ENCODE results near the gene ASB11. TPM values are rescaled to one million over a fixed set of nuclear protein-coding genes. Genes with fewer than 3 reads are reported as not detected.

ASB11 gene
- total RNA-seq, 1 donor from 2014 or later: not detected

GRCh38 chrX:15336023-15336413, 20.6 kb upstream of the ASB11 start:
- H3K4me3 Mint-ChIP-seq (ENCODE audit: low read depth): peak overlapping the region; percentile 95
- no peaks in the 10 kb centered on the region for H3K9me3 Mint-ChIP-seq (ENCODE audit: low read depth)
- H3K4me1 Mint-ChIP-seq (ENCODE audit: low read depth): peaks cover 5% of the 10 kb centered on the region
- DNase-seq (ENCODE audit: low spot score, unreplicated experiment): no peak
- no peak for TF ChIP-seq CTCF (IDR thresholded peaks at IDR 0.05; ENCODE audit: unreplicated experiment)
- peak overlapping the region; percentile 99 for H3K27ac Mint-ChIP-seq
- H3K36me3 Mint-ChIP-seq (ENCODE audit: insufficient read depth): no peaks in the 10 kb centered on the region
- peaks cover 33% of the 10 kb centered on the region for H3K27me3 Mint-ChIP-seq

DNA sequence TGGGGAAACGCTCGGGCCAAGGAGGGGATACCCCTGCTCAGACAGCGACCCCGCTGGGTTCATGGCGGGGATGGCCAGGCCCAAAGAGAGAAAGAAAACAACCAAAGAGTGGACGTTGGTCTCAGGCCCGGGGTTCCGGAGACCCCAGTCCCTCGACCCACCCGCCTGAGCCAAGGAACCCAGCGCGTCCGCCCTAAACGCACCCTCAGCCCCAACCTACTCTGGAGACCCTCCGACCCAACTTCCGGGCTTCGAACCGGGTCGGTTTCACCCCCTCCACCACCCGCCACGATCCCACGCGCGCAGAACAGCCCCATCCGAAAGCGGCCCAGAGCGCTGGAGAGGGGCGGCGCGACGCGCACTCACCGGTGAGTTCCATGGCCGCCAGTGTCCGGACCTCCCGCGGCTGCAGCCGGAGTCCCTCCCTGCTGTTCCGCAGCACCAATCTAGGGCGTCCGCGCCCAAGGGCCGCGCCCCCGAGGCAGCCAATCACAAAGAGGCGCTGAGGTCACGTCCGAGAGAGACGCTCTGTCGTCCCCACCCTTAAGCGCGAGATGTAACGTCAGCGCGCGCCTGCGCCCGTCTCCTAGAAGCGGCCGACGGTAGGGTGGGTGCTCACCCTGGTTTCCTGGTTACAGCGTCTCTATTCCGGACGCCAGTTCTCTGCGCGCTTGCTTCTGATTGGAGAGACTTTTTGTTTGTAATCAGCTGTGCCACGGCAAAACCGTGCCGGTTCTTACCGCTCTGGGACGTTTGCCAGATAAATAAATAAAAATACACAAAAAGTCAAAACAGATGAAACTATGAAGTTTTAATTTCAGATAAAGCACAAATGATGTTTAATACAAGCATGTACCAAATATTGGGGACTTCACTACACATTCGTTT, 19.9 kb upstream of the ASB11 start, which contains the start of gene PIGA:
Gene PIGA, minus strand, starts transcription at position 389 of the 888 bp plus-strand sequence. CDS start 3,593 bp downstream, outside the sequence.
- H3K4me1 Mint-ChIP-seq (ENCODE audit: low read depth): peaks cover 5% of the 10 kb centered on the region
- no peaks in the 10 kb centered on the region for H3K36me3 Mint-ChIP-seq (ENCODE audit: insufficient read depth)
- peaks cover 28% of the 10 kb centered on the region for H3K27me3 Mint-ChIP-seq
- H3K27ac Mint-ChIP-seq: peak within 1 kb of the TSS; percentile 99
- peak; percentile 82 for DNase-seq (ENCODE audit: low spot score, unreplicated experiment)
- no peaks in the 10 kb centered on the region for H3K9me3 Mint-ChIP-seq (ENCODE audit: low read depth)
- peak within 1 kb of the TSS; percentile 95 for H3K4me3 Mint-ChIP-seq (ENCODE audit: low read depth)
- no peak for TF ChIP-seq CTCF (IDR thresholded peaks at IDR 0.05; ENCODE audit: unreplicated experiment)

DNA sequence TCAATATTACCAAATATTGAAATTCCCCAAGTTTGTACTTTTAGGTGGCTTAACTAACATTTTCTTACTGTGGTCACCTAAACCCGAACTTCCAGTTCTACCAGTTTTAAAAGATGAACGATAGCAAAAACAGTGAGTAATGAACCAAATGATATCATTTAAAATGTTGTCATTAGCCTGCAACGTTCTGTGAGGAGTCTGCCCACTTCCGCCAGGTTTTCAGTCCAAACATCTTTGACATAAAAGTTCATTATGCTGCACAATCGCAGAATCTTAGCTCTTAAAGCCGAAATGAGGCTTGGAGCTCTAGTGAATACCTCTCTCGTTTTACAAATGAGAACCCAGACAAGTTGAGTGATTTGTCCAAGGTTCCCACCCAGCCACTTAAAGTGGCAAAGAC, 19.1 kb upstream of the ASB11 start:
- H3K27me3 Mint-ChIP-seq: peaks cover 24% of the 10 kb centered on the region
- no peak for DNase-seq (ENCODE audit: low spot score, unreplicated experiment)
- peak overlapping the region; percentile 99 for H3K27ac Mint-ChIP-seq
- H3K4me3 Mint-ChIP-seq (ENCODE audit: low read depth): peak overlapping the region; percentile 95
- peaks cover 5% of the 10 kb centered on the region for H3K4me1 Mint-ChIP-seq (ENCODE audit: low read depth)
- H3K36me3 Mint-ChIP-seq (ENCODE audit: insufficient read depth): no peaks in the 10 kb centered on the region
- TF ChIP-seq CTCF (IDR thresholded peaks at IDR 0.05; ENCODE audit: unreplicated experiment): no peak
- H3K9me3 Mint-ChIP-seq (ENCODE audit: low read depth): no peaks in the 10 kb centered on the region

DNA sequence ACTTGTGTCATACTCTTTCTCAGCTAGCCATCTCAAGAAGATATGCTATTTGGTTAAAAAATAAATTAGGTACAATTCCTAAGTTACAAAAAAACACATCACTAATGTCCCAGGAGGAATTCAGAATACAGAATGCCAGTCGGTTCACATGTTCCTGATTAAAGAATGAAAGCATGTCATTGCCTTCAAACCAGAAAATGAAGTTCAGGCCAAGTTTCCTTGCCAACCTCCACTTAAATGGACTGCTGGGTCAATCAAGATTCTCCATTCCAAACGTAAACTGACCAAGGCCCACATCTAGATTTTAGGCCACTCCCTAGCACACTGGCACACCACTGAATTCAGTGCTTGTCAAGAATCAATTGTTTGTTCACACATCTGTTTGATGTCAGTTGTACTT, 13.4 kb upstream of the ASB11 start:
- no peak for DNase-seq (ENCODE audit: low spot score, unreplicated experiment)
- Mint-ChIP-seq H3K4me1 (ENCODE audit: low read depth) (no peaks in the 10 kb centered on the region), H3K9me3 (ENCODE audit: low read depth) (no peaks in the 10 kb centered on the region), H3K4me3 (ENCODE audit: low read depth) (no peak overlapping the region), H3K27ac (no peak overlapping the region), H3K36me3 (ENCODE audit: insufficient read depth) (peaks cover 2% of the 10 kb centered on the region), H3K27me3 (no peaks in the 10 kb centered on the region)
- no peak for TF ChIP-seq CTCF (IDR thresholded peaks at IDR 0.05; ENCODE audit: unreplicated experiment)

DNA sequence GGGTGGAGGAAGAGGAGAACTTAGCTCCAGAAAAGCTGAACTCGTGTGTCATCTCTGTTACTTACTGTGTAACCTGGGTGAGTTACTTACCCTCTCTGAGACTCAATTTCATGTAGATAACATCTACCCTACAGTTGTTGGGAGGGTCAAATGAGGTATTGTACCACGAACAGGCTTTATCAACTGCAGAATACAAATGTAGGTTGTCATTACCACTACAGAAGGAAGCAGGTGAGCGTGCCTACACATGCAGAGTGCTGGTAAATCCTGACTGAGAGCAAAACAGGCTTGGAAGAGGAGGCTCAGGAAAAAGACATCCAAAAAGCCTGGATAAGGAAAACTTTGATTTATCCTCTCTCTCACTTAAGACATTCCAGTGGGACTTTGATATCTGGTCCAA, 12.7 kb upstream of the ASB11 start:
- H3K27ac Mint-ChIP-seq: no peak overlapping the region
- H3K4me1 Mint-ChIP-seq (ENCODE audit: low read depth): no peaks in the 10 kb centered on the region
- H3K27me3 Mint-ChIP-seq: no peaks in the 10 kb centered on the region
- no peak overlapping the region for H3K4me3 Mint-ChIP-seq (ENCODE audit: low read depth)
- no peak for DNase-seq (ENCODE audit: low spot score, unreplicated experiment)
- H3K9me3 Mint-ChIP-seq (ENCODE audit: low read depth): no peaks in the 10 kb centered on the region
- no peak for TF ChIP-seq CTCF (IDR thresholded peaks at IDR 0.05; ENCODE audit: unreplicated experiment)
- peaks cover 2% of the 10 kb centered on the region for H3K36me3 Mint-ChIP-seq (ENCODE audit: insufficient read depth)

All from progenitor cell of endocrine pancreas (in vitro differentiated cells).